Hematopoietic multipotent progenitor cell treated with erythropoietin and hydrocortisone succinate and interleukin-3 and kit ligand, for 8 days (in vitro differentiated cells): ENCODE measurements around the gene ELOVL6.
"Not testable (repeated sequence)": the region's sequence is repeated elsewhere in the genome, so short reads cannot be mapped to it uniquely, and the experiment has no call there.

Experiments used
- DNase-seq: peaks from one replicate; pipeline ENCODE4 v3.0.0-alpha.2; 2015

Gene ELOVL6

GRCh38 chr4:110198435-110199416, at the start of gene ELOVL6:
Gene ELOVL6, minus strand, starts transcription at chr4:110198615. Its CDS starts 280 bp downstream, at chr4:110198335.
- DNase-seq: peak; percentile 94

GRCh38 chr4:110248100-110248499, 49.7 kb upstream of the ELOVL6 start:
- DNase-seq: no peak

DNA sequence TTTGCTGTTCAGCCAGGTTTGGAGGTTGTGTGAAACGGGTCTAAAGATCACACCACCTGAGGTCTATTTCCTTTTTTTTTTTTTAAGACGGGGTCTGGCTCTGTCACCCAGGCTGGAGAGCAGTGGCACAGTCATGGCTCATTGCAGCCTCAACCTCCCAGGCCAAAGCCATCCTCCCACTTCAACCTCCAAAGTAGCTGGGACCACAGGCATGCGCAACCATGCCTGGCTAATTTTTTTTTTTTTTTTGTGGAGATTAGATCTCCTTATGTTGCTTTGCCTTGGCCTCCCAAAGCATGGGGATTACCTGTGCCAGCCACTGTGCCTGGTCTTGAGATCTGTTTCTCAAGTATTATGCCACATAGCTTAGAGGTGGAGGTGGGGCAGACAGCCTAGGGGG, 49.2 kb upstream of the ELOVL6 start:
- peak; percentile 33 for DNase-seq

GRCh38 chr4:110245577-110245976, 47.2 kb upstream of the ELOVL6 start:
- DNase-seq: no peak

DNA sequence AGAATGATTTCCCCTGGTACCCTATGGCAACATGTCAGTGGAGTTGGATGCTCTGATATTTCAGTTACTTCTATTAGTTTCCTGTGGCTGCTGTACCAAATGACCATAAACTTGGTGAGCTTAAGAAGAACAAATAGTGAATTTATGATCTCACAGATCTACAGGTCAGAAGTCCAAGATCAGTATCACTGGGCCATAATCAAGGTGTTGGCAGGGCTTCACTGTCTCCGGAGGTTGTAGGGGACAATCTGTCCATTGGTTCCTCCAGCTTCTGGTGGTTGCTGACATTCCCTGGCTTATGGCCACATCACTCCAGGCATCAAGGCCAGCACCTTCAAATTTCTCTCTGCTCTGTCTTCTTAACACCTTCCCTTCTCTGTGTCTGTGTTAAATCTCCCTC, 37.9 kb upstream of the ELOVL6 start:
- no peak for DNase-seq

- DNase-seq: not testable (repeated sequence)
These were observed 35.2 kb upstream of the ELOVL6 start for GRCh38 chr4:110233581-110233980.

GRCh38 chr4:110231869-110232268, 33.5 kb upstream of the ELOVL6 start:
- peak; percentile 25 for DNase-seq

DNA sequence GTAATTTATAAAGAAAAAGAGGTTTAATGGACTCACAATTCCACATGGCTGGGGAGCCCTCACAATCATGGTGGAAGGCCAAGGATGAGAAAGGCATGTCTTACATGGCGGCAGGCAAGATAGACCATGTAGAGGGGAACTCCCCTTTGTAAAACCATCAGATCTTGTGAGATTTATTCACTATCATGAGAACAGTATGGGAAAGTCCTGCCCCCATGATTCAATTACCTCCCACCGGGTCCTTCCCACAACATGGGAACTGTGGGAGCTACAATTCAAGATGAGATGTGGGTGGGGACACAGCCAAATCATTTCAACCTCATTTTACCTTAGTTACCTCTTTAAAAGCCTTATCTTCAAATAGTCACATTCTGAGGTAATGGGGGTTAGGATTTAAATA, 30.9 kb upstream of the ELOVL6 start:
- no peak for DNase-seq

- peak; percentile 86 for DNase-seq
These were observed 26.4 kb upstream of the ELOVL6 start for GRCh38 chr4:110224812-110225211.

DNA sequence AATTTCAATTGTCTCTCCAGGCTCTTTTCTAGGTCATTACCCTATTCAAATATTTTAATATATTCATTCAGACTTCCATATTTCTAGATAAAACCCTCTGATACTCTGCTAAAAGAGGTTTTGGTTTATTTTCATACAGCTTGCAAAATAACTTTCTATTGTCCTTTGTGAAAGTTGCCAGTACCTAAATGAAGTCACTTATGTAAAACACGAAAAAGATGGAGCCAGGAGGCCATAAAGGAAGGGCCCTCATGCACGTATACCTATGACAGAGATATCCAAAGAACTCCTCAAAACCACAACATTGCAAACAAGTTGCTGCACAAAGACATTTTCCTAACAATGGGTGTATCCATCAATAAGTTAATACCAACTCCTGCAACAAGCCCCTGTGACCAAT, 25.7 kb upstream of the ELOVL6 start:
- no peak for DNase-seq

DNA sequence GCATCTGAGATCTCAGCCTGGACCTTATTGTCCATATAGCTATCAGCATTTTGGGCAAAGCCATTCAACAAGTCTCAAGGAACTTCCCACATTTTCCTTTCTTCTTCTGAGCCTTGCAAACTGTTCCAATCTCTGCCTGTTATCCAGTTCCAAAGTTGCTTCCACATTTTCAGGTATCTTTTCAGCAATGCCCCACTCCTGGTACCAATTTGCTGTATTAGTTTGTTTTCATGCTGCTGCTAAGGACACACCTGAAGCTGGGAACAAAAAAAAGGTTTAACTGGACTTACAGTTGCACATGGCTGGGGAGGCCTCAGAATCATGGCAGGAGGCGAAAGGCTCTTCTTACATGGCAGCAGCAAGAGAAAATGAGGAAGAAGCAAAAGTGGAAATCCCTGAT, 20.5 kb upstream of the ELOVL6 start:
- DNase-seq: not testable (repeated sequence)

DNA sequence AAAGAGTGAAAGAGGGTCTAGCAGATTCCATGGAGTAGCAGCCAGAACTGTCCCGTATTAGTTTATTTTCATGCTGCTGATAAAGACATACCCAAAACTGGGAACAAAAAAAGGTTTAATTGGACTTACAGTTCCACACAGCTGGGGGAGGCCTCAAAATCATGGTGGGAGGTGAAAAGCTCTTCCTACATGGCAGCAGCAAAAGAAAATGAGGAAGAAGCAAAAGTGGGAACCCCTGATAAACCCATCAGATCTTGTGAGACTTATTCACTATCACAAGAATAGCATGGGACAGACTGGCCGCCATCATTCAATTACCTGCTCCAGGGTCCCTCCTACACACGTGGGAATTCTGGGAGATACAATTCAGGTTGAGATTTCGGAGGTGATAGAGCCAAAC, 18.8 kb upstream of the ELOVL6 start:
- DNase-seq: not testable (repeated sequence)

GRCh38 chr4:110216129-110216528, 17.7 kb upstream of the ELOVL6 start:
- DNase-seq: no peak

DNA sequence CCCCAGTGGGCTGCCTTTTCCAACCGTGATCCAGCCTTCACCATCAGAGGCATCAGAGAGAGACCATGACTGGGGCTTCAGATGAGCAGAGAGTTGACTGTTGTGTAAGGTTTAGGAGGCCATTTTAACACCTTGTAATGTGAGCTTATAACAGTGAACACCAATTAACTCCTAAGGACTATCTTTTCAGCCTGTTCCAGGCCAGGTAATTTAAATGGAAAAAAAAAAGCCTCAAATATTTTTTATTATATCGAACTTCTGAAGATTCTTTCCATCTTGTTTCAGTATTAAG, 13.3 kb upstream of the ELOVL6 start:
- no peak for DNase-seq

DNA sequence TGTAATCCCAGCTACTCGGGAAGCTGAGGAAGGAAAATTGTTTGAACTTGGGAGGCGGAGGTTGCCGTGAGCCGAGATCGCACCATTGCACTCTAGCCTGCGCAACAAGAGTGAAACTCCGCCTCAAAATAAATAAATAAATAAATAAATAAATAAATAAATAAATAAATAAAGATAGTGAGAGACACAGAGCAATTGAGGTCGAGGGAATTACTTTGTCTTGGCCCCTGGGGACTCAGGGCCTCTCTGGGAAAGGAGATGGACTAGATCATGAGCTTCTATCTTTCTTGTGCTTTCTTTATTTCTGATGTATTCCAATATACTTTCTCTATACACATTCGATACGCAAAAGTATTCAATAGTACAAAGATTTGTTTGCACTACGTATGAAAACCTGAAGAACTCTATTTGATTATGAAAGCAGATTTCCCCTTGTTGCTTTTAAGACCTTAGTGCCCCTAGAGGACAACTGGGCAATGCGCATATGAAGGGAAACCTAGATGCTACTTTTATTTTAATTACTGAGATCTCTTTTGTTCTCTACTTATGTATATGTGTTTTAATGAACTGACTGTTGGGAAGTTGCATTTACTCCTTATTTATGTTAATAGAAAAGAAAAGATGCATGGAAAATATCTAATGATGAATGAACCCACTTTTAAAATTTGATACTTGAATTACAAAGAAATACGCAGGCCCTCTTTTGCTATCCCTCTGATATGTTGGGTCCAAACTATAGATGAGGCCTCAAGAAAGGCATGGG, 12.8 kb upstream of the ELOVL6 start:
- DNase-seq: peak; percentile 77

GRCh38 chr4:110208419-110208818, 10.0 kb upstream of the ELOVL6 start:
- no peak for DNase-seq

DNA sequence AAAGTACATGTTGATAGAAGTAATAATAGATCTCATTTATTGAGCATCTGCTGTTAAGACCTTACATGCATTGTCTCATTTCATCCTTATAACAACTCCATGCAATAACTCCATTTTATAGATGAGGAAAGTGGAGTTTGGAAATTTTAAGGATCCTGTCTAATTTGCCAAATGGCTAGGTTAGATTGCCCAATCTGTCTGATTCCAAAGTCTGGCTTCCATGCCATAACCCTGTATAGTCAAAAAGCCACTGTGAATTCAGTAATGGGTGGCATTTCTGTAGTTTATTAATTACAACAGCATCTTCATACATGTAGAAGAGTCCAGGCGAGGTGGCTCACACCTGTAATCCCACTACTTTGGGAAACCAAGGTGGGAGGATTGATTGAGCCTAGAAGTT, 8.8 kb upstream of the ELOVL6 start:
- no peak for DNase-seq

DNA sequence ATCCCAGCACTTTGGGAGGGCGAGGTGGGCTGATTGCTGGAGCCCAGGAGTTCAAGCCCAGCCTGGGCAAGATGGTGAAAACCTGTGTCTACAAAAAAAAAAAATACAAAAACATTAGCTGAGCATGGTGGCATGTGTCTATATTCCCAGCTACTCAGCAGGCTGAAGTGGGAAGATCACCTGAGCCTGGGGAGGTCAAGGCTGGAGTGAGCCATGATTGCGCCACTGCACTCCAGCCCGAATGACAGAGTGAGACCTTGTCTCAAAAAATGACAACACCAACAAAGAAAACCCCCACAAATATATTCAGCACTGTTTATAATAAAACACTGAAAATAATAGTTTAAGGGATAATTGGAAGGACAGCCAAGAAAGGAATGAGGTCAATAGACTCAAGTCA, 3.6 kb upstream of the ELOVL6 start:
- DNase-seq: no peak

DNA sequence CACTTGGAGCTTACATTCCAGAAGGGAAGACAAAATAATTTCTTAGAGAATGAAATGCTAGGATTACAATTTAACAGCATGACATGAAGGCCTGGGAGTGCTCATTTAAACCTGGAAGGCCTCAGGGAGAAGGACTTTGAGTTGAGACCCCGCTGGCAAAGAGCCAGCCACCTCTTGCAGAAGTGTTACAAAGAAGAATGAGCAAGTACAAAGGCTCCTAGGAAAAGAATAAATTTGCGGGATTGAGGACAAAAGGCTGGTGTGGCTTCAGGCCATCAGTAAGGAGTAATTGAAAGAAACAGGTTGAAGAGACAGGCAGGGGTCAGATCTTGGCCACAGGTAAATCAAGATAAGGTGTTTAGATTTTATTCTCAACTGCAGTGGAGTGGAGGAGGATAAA, 3.1 kb upstream of the ELOVL6 start:
- no peak for DNase-seq

GRCh38 chr4:110200689-110201088, 2.3 kb upstream of the ELOVL6 start:
- peak; percentile 53 for DNase-seq

- no peak for DNase-seq
These were observed 373 bp downstream of the ELOVL6 start for GRCh38 chr4:110198049-110198434.

- peak; percentile 68 for DNase-seq
These were observed 829 bp downstream of the ELOVL6 start for GRCh38 chr4:110197529-110198042.

GRCh38 chr4:110196871-110197528, 1.4 kb downstream of the ELOVL6 start:
- DNase-seq: peak; percentile 52
